NCI-H1092 treated with DMSO at 0.1 percent for 48 hours (cell line): Measurements from ENCODE around the gene OXNAD1.
A peak's percentile ranks its signal among the peaks of the same experiment; 100 is the strongest.

ENCODE experiments used
- DNase-seq: peaks from one replicate; lab custom pipeline; 2025; lab: John Stamatoyannopoulos, UW

Gene OXNAD1, protein sequence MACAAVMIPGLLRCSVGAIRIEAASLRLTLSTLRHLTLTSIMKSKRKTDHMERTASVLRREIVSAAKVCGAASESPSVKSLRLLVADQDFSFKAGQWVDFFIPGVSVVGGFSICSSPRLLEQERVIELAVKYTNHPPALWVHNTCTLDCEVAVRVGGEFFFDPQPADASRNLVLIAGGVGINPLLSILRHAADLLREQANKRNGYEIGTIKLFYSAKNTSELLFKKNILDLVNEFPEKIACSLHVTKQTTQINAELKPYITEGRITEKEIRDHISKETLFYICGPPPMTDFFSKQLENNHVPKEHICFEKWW

DNA sequence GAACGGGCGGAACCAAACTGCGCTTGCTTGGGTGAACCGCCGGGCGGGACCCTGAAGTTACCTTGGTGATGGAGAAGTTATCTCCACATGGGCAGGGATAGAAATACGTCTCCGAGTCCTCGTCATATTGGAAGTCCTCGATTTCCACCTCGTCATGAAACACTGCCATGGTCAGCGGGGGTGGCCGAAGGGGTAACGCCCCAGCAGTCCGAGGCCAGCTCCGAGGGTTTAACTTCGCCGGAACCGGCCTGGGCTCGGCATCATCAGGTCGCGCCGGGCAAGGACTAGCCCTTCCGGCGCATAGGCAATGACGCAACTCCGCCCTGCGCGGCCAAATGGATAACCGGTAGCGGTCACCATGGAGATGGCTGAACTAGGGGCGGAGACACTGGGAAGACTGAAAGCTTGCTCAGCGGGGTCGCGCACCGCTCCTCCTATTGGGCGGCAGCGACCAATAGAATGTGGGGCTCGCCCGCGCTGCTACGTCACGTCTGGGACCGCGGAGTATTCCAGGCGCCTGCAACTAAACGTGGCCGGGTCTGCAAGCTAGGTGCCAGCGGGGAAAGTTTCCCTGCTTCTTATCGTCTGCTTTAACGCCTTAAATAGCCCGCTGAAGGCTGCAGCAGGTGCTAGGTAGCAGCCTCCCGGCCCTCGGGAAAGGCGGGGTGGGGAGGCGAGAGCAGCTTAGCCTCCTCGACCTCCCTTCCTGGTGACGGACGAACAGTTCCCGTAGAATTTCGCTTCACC is at the start of gene OXNAD1, which contains the start of gene DPH3:
Gene OXNAD1, plus strand, starts transcription at position 505 of the 747 bp plus-strand sequence. CDS start 5,741 bp downstream, outside the sequence.
Gene DPH3, minus strand, starts transcription at position 236 of the 747 bp plus-strand sequence. Its CDS starts 67 bp downstream, at position 169.
- peak; percentile 97 for DNase-seq

GRCh38 chr3:16216373-16216935 is 48.6 kb upstream of the OXNAD1 start:
- DNase-seq, result no peak

GRCh38 chr3:16219777-16220176 is 45.2 kb upstream of the OXNAD1 start:
- no peak for DNase-seq

DNA sequence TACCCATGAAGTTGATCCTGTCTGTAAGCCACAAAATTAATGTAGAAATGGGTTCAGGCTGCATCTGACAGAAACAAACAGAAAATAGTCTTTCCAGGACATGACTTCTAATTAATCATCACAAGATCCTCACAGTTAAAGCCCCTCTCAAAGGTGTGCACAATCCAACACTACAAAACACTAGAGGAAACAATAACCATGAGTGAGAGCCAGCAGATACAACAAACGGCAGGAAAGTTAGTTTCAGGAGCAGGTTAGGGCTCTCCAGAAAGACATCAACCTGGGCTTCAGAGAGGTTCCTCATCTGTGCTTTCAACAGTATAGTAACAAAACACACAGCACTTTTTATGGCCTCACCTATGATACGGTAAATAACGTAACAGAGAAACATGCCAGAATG is 43.0 kb upstream of the OXNAD1 start:
- no peak for DNase-seq

DNA sequence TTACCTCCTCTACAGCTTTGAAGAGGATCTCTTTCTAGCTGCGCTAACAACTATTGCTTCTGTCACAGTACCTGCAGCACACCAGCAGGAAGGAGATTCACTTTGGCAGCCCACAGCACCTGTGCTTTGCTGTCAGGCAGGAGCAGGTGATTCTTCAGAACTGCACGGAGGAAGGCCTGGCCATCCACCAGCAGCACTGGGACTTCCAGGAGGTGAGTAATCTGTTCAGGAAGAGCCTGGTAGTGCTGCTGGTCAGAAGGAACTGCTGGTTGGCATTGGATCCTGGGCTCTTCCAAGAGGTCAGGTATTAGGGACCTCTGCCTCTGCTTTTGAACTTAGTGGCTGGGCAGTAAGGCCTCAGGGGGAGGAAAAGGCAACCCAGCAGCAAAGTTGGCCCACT is 42.5 kb upstream of the OXNAD1 start:
- no peak for DNase-seq

GRCh38 chr3:16224325-16224724 is 40.7 kb upstream of the OXNAD1 start:
- DNase-seq, result no peak

DNA sequence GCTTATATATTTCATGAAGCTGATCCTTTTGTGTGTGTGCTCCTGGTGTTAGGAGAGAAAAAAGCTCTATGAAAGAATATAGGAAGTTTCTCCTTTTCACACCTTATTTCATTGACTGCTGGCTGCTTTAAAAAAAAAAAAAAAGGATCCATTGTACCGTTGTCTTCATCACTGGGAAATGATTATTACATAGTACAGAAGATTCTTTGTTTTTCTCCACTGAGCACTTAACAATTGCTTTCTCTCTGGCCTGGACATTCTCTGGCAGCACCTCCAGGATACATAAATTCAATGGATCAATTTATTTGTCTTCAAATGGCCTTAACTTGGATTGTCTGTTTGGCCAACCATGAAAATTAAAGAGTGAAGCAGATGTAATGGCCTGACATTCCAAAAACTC is 37.4 kb upstream of the OXNAD1 start:
- DNase-seq, result no peak

GRCh38 chr3:16229681-16230080 is 35.3 kb upstream of the OXNAD1 start:
- no peak for DNase-seq

DNA sequence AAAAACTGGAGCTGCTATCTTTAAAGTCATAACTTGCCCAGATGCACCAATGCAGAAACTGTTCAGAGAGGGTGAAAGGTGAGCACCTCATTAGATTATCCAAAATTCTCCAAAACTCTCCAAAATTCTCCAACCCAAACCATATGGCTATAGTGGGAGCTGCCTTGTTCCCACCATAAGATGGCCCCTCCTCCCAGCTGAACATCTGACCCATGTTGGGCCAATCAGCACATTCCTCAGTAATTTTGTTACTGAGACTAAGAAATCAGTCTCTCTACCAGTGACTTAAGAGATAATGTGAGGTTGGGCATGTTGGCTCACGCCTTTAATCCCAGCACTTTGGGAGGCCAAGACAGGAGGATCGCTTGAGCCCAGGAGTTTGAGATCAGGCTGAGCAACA is 33.0 kb upstream of the OXNAD1 start:
- DNase-seq, result no peak

GRCh38 chr3:16233806-16234205 is 31.2 kb upstream of the OXNAD1 start:
- DNase-seq, result no peak

GRCh38 chr3:16234281-16234680 is 30.7 kb upstream of the OXNAD1 start:
- no peak for DNase-seq

- no peak for DNase-seq
These were observed 28.9 kb upstream of the OXNAD1 start for GRCh38 chr3:16236030-16236639.

GRCh38 chr3:16236856-16237393 is 28.1 kb upstream of the OXNAD1 start:
- DNase-seq, result no peak

DNA sequence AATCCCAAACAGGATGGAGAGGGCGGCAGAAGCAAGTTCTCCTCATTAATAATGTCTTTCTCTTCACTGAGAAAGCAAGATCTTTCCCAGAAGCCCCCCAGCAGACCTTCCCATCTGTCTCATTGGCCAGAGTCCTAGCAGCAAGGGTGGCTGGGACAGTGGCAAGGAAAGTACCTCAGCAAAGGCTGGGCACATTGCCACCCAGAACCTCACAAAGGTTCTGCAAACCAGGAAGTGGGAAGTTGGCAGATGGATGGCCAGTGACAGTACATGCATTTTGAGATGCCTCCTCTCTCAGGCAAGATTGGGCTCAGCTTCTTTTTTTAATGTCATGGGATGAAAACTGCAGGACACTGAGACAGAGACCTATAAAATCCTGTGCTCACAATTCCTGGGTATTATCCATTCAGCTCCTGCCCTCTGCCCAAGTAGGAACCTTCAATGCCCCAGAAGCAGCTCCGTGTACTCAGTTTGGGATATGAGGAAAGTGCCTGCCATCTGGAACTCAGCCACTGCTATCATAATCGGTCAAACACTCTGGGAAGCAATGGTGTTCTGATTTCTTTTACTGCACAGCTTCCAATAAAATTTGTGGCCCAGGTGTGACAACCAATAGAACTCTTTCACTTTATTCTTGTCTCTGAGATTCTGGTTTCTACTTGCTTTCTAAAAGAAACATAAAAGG is 25.8 kb upstream of the OXNAD1 start:
- DNase-seq, result no peak

DNA sequence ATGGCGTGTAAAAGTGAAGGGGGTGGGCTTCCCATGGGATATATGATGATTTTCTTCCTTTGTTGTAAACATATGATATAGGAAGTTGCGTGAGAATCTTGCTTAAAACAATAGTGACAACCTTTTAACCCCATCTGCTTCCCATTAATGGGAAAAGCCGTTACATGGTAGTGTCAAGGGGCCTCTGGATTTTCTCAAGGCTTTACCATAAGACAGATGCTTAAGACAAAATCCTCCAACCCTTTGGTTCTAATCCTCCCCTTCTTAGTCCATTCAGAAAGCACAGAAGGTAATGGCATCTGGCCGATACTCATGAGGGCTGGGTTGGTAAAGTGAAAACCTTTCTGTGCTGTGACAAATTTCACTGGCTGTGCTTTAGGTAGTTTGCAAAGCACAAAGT is 25.2 kb upstream of the OXNAD1 start:
- DNase-seq, result no peak

- no peak for DNase-seq
These were observed 24.6 kb upstream of the OXNAD1 start for GRCh38 chr3:16240229-16241023.

GRCh38 chr3:16241225-16241624 is 23.8 kb upstream of the OXNAD1 start:
- no peak for DNase-seq

DNA sequence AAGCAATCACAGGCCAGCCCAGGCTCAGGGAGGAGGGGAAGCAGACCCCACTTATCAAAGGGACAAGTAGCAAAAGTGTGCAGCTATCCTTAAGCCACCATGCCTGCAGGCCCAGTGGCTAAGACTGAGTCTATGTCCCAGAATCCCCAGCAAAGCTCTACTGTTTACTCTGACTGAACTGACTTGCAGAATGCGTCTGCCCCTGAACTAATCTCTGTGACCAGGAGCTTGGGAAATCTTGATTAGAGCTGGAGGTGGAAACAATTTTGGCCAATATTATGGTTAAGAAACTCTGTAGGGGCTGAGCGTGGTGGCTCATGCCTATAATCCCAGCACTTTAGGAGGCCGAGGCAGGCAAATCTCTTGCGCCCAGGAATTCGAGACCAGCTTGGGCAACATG is 22.8 kb upstream of the OXNAD1 start:
- DNase-seq, result no peak

DNA sequence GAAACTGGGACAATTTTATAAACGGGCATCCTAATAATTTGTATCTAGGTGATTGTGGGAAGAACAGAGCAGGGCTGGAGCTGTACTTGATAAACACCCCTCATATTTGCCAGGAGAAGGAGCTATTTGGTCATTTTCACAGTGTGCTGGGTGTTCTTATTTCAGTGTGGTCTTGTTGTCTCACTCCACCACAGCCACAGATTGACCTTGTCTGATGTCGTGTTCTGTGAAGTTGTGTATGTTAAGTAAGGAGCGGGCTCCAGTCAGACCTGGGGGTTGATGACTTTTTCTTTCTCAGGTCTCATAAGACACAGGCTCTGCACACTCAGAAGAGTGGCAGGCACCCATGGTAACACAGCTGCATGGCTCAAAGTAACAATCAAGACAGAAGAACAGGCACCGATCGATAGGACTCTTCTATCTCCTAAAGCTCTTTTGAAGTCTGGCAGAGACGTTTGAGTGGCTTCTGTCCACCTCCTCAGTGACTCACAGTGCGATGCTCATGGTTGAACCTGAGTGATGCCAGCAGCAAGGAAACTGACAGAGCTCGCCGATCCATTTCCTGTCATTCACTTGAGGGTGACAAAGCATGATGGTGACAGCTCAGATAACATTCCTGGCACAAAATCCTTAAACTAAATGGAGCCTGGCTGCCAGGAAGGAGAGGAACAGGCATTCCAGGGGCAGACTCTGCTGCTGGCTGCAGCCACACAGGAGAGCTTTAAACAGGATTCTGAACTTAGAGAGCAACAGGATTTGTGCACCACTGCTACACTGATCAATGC is 21.1 kb upstream of the OXNAD1 start:
- DNase-seq, result no peak

- no peak for DNase-seq
These were observed 19.4 kb upstream of the OXNAD1 start for GRCh38 chr3:16245609-16246008.
